SW 1271 (cell line): ENCODE results near the gene TMEM135.
"Not testable (repeated sequence)": the region's sequence is repeated elsewhere in the genome, so short reads cannot be mapped to it uniquely, and the experiment has no call there.

Source experiments
- DNase-seq, 2 experiments: peaks; one replicate each; lab custom pipeline; 2025; lab: John Stamatoyannopoulos, UW

TMEM135 gene

GRCh38 chr11:87020764-87021365, 16.9 kb upstream of the TMEM135 start:
- DNase-seq = no peak

- no peak for DNase-seq
Observed at GRCh38 chr11:87022254-87022653, 15.5 kb upstream of the TMEM135 start.

GRCh38 chr11:87022738-87023137, 15.0 kb upstream of the TMEM135 start:
- DNase-seq = no peak

- not testable (repeated sequence) for DNase-seq
Observed at GRCh38 chr11:87026415-87026814, 11.3 kb upstream of the TMEM135 start.

- no peak for DNase-seq
Observed at GRCh38 chr11:87030458-87031054, 7.2 kb upstream of the TMEM135 start.

- DNase-seq = no peak
Observed at GRCh38 chr11:87031433-87032170, 6.1 kb upstream of the TMEM135 start.

- DNase-seq = no peak
Observed at GRCh38 chr11:87033561-87033960, 4.2 kb upstream of the TMEM135 start.

- DNase-seq = no peak
Observed at GRCh38 chr11:87035976-87036583, 1.7 kb upstream of the TMEM135 start.

- no peak for DNase-seq
Observed at GRCh38 chr11:87036756-87037449, 831 bp upstream of the TMEM135 start.

GRCh38 chr11:87038235-87038977, 672 bp downstream of the TMEM135 start:
- no peak for DNase-seq

GRCh38 chr11:87039371-87039770, 1.6 kb downstream of the TMEM135 start:
- DNase-seq = no peak

- DNase-seq = no peak
Observed at GRCh38 chr11:87043894-87044293, 6.2 kb downstream of the TMEM135 start.

GRCh38 chr11:87046824-87047223, 9.1 kb downstream of the TMEM135 start:
- no peak for DNase-seq

- DNase-seq = no peak
Observed at GRCh38 chr11:87056091-87056490, 18.4 kb downstream of the TMEM135 start.

GRCh38 chr11:87057749-87058148, 20.0 kb downstream of the TMEM135 start:
- no peak for DNase-seq

- no peak for DNase-seq
Observed at GRCh38 chr11:87059596-87060390, 22.1 kb downstream of the TMEM135 start.

- no peak for DNase-seq
Observed at GRCh38 chr11:87061766-87062165, 24.0 kb downstream of the TMEM135 start.

- no peak for DNase-seq
Observed at GRCh38 chr11:87063982-87064381, 26.2 kb downstream of the TMEM135 start.

GRCh38 chr11:87072787-87073186, 35.1 kb downstream of the TMEM135 start:
- DNase-seq = no peak

GRCh38 chr11:87076260-87076783, 38.6 kb downstream of the TMEM135 start:
- DNase-seq = no peak
